Testis (tissue), 3 donors: ENCODE measurements around the gene CA10. TPM values are rescaled to one million over a fixed set of nuclear protein-coding genes. Genes with fewer than 3 reads are reported as not detected.

Experiments used
- DNase-seq: peaks from one replicate; pipeline ENCODE4 v3.0.0-alpha.2; 2019
- H3K27ac ChIP-seq, 2 donors: fragments of 200-600 bp; sonication (generic); one replicate each; pipeline ENCODE4 v1.5.1; 2019
- H3K27me3 ChIP-seq: fragments of 200-600 bp; sonication (generic); one replicate; pipeline ENCODE4 v1.5.1; 2019
- H3K36me3 ChIP-seq: fragments of 200-600 bp; sonication (generic); one replicate; pipeline ENCODE4 v1.5.1; 2017; ENCODE audit warnings: low read depth; ENCODE audit errors: missing control alignments
- H3K4me1 ChIP-seq: fragments of 200-600 bp; sonication (generic); one replicate; pipeline ENCODE4 v1.5.1; 2019
- H3K4me3 ChIP-seq, 2 donors: fragments of 200-600 bp; sonication (generic); one replicate each; pipeline ENCODE4 v1.5.1; 2017 to 2019
- H3K9me3 ChIP-seq: fragments of 200-600 bp; sonication (generic); one replicate; pipeline ENCODE4 v1.5.1; 2017
- POLR2A ChIP-seq: fragments of 450-650 bp; IDR thresholded peaks from one replicate; pipeline ENCODE4 v1.6.1; 2017; ENCODE audit warnings: antibody characterized with exemption, mild to moderate bottlenecking, moderate library complexity
- WGBS, 2 donors: methylation state at CpG; one replicate each; pipeline ENCODE4 v1.1.5; 2018; 5-methylcytosine and 5-hydroxymethylcytosine counted together
- intact Hi-C: fragments of 100-400 bp; cut with DNase I; formaldehyde crosslinking; loops from one replicate; pipeline ENCODE4 v1.15.1; 2023; ENCODE audit warnings: low total_unique reads
- polyA plus RNA-seq: library from polyadenylated mRNA; stranded (reverse); fragments of 350-450 nt; fragmentation: Illumina TruSeq; extraction: RNeasy Lipid Tissue Mini Kit (QIAGEN cat#74804); gene quantifications from one replicate; pipeline ENCODE4 v1.2.3, GENCODE V29; 2014; ENCODE audit warnings: low read depth, low replicate concordance; ENCODE audit not compliant: insufficient read depth
- total RNA-seq, 2 donors: library from RNA; depleted of rRNA; stranded (reverse); fragments of >200 nt; gene quantifications; one replicate each; pipeline ENCODE4 v1.2.3, GENCODE V29; 2016
- TF ChIP-seq, protein P1 (sequence below), 3 experiments: fragments of 450-650 bp in 2 of 3; fragments of 200-600 bp in 1 of 3; sonication (generic) in 1 of 3; IDR thresholded peaks; one replicate each; pipeline ENCODE4 v1.5.1; 2016 to 2019; ENCODE audit warnings: antibody characterized with exemption in 3 of 3, mild to moderate bottlenecking in 2 of 3, moderate library complexity in 1 of 3

CA10 gene
- total and polyA plus RNA-seq, 3 donors from 2014 or later, result 5.0 to 30.7 (median 5.3) TPM

DNA sequence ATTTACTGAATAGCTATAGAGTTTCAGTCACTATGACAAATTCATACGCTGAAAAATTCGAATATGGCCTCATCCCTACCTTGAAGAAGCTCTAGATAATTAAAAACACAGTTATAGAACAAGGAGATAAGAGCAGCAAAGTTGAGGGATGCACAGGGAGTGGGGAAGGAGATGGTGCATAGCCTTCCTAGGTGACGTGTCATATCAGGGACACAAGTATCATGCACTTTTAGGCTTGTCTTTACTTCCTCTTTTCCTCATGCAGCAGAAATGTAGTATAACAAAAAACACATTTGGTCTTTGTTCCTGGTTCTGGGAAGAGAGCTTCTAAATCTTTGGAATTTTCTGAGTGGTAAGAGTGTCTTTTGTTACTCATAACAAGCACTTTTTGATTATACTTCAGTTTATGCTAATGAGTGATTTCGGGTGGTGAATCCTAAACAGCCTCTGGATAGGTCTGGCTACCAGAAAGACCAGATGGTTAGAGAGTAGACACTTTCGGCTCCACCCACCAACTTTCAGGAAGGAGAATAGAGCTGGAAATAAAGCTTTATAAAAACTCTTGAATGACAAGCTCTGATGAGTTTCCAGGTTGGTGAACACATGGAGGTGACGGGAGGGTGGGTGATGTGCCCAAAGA lies 556.8 kb downstream of the CA10 start:
- 78 to 85% methylated on average over 6 of the region's 6 CpGs for WGBS, 2 donors
- Histone ChIP-seq H3K4me1 (peaks cover 5% of the 10 kb centered on the region), H3K9me3 (no peaks in the 10 kb centered on the region), H3K27ac (no peak overlapping the region), H3K36me3 (no peaks in the 10 kb centered on the region), H3K27me3 (no peaks in the 10 kb centered on the region), H3K4me3 (no peak overlapping the region)
- no peak for TF ChIP-seq POLR2A
- TF ChIP-seq, protein P1, sequence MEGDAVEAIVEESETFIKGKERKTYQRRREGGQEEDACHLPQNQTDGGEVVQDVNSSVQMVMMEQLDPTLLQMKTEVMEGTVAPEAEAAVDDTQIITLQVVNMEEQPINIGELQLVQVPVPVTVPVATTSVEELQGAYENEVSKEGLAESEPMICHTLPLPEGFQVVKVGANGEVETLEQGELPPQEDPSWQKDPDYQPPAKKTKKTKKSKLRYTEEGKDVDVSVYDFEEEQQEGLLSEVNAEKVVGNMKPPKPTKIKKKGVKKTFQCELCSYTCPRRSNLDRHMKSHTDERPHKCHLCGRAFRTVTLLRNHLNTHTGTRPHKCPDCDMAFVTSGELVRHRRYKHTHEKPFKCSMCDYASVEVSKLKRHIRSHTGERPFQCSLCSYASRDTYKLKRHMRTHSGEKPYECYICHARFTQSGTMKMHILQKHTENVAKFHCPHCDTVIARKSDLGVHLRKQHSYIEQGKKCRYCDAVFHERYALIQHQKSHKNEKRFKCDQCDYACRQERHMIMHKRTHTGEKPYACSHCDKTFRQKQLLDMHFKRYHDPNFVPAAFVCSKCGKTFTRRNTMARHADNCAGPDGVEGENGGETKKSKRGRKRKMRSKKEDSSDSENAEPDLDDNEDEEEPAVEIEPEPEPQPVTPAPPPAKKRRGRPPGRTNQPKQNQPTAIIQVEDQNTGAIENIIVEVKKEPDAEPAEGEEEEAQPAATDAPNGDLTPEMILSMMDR (IDR thresholded peaks at IDR 0.05), result no peak
- intact Hi-C loops, result no loop called here
- DNase-seq, result no peak

DNA sequence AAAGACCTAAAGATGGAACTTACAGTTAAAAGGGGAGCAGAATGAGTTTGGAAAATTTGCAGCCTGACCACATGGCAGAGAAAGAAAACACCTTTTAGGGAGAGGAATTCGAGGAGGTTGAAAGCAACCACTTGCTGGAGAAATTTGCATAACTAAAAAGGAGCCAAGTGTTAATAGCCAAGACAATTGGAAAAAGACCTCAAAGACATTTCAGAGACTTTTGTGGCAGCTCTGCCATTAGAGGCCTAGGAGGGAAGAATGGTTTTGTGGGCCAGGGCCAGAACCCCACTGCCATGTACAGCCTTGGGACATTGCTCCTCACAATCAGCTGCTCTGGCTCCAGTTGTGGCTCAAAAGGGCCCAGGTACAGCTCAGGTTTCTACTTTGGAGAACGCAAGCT lies 559.7 kb downstream of the CA10 start:
- H3K4me3 ChIP-seq, result no peak overlapping the region
- no peaks in the 10 kb centered on the region for H3K9me3 ChIP-seq
- H3K27ac ChIP-seq, result no peak overlapping the region
- intact Hi-C loops, result no loop called here
- H3K4me1 ChIP-seq, result no peaks in the 10 kb centered on the region
- H3K36me3 ChIP-seq, result no peaks in the 10 kb centered on the region
- 78 to 80% methylated on average over 2 of the region's 2 CpGs for WGBS, 2 donors
- no peak for DNase-seq
- H3K27me3 ChIP-seq, result no peaks in the 10 kb centered on the region
- no peak for TF ChIP-seq POLR2A
- TF ChIP-seq, protein P1 (IDR thresholded peaks at IDR 0.05), result no peak

DNA sequence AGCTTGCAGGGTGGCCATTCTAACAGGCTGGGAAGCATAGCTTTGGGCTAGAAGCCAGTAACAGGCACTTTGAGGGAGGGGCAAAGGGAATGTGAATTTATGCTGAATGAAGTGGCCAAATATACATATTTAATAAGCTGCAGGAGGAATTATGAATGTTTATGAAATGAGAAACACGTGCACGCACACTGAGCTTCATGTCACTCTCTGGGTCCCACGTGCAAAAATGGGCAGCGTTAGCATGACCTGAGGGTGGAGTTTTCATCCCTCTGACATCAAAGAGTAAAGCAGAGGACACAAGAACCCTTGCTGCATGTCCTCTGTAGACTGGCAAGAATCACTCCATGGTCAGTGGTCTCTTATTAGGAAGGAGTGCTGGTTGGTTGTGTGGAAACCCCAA lies 561.2 kb downstream of the CA10 start:
- no peaks in the 10 kb centered on the region for H3K27me3 ChIP-seq
- intact Hi-C loops, result no loop called here
- no peak overlapping the region for H3K27ac ChIP-seq
- no peaks in the 10 kb centered on the region for H3K4me1 ChIP-seq
- 91 to 94% methylated on average over 4 of the region's 4 CpGs for WGBS, 2 donors
- no peaks in the 10 kb centered on the region for H3K36me3 ChIP-seq
- no peaks in the 10 kb centered on the region for H3K9me3 ChIP-seq
- TF ChIP-seq, protein P1 (IDR thresholded peaks at IDR 0.05), result no peak
- TF ChIP-seq POLR2A, result no peak
- H3K4me3 ChIP-seq, result no peak overlapping the region
- DNase-seq, result no peak

DNA sequence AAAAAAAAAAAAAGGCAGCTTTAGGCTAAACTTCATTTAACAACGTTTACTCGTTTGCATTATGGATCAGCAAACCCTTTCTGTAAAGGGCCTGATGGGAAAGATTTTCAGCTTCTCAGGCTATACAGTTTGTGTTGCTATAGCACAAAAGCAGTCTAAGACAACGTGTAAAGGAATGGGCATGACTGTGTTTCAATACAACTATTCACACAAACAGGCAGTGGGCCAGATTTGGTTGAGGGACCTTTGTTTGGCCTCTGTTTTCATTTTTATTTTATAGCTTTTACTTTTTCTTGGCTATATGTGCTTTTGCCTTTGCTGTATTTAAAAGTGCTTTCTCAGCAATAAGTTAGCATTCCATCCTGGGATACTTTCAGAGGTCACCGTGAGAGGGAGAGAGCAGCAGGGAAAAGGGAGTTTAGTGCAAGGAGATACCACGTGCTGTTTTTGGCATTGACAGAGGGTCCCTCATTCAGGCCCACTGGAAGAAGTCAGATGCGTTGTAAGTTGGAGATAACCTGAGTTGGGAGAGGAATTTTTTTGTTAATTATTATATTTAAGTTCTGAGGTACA lies 562.6 kb downstream of the CA10 start:
- DNase-seq, result no peak
- Histone ChIP-seq H3K27me3 (no peaks in the 10 kb centered on the region), H3K4me1 (no peaks in the 10 kb centered on the region), H3K27ac (no peak overlapping the region), H3K4me3 (no peak overlapping the region), H3K9me3 (no peaks in the 10 kb centered on the region), H3K36me3 (no peaks in the 10 kb centered on the region)
- TF ChIP-seq, protein P1 (IDR thresholded peaks at IDR 0.05), result no peak
- TF ChIP-seq POLR2A, result no peak
- WGBS, 2 donors, result 38 to 55% methylated on average over 6 of the region's 6 CpGs
- intact Hi-C loops, result no loop called here
